HG02678 (cell line): ENCODE results near the gene POLE.
A peak's percentile ranks its signal among the peaks of the same experiment; 100 is the strongest.
"Not testable (repeated sequence)": the region's sequence is repeated elsewhere in the genome, so short reads cannot be mapped to it uniquely, and the experiment has no call there.

Experiments used
- ATAC-seq: cut with Tn5 transposase; IDR thresholded peaks from one replicate; pipeline ENCODE4 v1.9.1; 2021; ENCODE audit warnings: mild to moderate bottlenecking, moderate library complexity; ENCODE audit not compliant: unreplicated experiment

POLE gene

GRCh38 chr12:132601171-132601883 lies 85.8 kb downstream of the POLE start:
- ATAC-seq, result no peak

- peak; percentile 45 for ATAC-seq
Measured at GRCh38 chr12:132600048-132601032, 86.8 kb downstream of the POLE start.

- not testable (repeated sequence) for ATAC-seq
Measured at GRCh38 chr12:132599502-132599901, 87.6 kb downstream of the POLE start.

GRCh38 chr12:132597333-132598316 lies 89.5 kb downstream of the POLE start:
- no peak for ATAC-seq

DNA sequence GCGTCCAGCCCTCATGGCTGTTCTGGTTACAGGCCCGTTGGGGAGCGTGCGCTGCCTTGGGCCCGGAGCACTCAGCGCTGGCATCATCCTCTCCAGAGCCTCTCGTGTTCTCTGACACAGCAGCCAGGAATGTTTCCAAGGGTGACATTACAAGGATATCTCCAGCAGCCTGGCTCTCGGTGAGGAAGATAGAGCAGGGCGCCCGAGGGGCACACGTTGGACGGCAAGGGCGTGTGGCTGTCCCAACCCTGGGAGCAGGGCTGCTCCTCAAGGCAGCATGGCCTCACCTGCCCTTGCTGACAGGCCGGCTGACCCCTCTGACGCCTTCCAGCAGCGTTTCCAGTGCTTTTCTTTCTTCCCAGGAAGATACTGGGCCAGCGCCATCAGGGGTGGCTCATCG lies 91.1 kb downstream of the POLE start:
- no peak for ATAC-seq

DNA sequence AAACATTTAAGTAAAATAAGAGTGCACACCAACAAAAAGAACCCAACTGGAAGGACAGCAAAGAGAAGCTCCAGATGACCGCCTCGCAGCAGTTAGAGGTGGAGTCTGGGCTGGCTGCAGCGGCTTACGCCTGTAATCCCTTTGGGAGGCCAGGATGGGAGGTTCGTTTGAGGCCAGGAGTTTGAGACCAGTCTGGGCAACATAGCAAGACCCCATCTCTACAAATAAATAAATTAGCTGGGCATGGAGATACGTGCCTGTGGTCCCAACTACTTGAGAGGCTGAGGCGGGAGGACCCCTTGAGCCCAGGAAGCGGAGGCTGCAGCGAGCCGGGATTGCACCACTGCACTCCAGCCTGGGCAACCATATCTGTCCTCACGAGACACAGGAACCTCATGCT lies 92.0 kb downstream of the POLE start:
- no peak for ATAC-seq

GRCh38 chr12:132593938-132594358 lies 93.2 kb downstream of the POLE start:
- ATAC-seq, result peak; percentile 81

DNA sequence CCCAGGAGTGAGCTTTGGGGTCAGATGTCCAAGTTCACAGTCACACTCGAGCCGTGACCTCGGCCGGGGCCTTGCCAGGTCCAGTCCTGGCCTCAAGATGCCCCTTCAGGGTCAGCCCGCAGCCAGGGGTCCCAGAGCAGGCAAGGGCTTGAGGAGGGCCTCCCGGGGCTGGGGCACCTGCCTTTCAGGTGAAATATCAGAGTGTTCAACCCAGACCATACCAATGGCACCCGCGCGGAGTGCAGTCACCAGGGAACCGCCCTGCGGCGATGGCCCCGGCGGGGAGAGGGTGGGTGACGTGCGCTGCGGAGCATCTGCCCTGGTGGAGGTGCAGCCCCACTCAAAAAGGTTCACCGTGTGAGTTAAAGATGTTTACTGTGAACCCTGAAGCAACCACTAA lies 93.6 kb downstream of the POLE start:
- no peak for ATAC-seq

DNA sequence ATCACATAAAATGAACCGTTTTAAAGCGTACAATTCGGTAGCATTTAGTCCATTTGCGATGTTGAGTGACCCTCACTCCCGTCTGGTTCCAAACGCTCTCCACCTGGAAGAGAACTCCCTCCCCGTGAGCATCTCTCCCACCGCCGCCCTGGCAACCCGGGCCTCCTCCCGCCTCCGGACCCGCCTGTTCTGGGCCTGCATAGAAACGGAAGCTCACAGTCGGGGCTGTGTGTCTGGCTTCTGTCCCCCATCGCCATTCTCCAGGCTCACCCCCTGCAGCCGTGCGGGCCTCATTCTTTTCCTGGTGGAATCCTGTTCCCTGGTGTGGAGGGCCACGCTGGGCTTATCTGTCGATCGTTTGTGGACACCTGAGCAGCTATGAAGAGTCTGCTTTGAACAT lies 94.1 kb downstream of the POLE start:
- ATAC-seq, result no peak

DNA sequence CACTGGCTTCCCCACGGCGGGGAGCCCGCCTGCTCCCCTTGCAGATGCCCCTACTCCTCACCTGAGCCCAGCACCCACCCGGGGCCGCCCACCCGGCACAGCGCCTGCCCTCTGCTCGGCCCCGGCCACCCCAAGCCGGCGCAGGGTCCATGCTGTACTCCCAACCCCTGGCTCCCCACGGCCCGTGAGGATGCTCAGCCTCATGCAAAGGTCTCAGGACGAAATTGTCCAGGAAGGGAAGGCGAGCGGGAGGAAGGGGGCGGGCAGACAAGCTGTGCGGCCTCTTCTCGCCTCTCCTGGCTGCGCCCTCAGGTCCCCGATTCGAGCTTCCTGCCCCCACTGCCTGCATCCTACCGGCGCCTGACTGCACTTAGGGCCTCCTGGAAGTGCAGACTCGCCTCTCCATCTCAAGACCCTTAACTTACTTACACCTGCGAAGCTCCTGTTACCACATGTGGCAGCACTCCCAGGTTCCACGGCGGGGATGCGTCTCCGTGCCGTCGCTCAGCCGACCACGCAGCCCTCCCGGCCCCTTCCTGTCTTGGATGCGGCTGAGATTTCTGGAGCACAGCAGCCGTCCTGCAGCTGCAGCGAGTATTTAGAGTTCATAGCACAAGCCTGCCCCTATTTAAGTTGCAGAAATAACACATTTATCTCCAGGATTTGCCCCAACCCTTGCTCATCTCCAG lies 94.7 kb downstream of the POLE start:
- no peak for ATAC-seq

- ATAC-seq, result no peak
Measured at GRCh38 chr12:132591107-132591935, 95.8 kb downstream of the POLE start.

- ATAC-seq, result no peak
Measured at GRCh38 chr12:132588821-132589669, 98.1 kb downstream of the POLE start.

DNA sequence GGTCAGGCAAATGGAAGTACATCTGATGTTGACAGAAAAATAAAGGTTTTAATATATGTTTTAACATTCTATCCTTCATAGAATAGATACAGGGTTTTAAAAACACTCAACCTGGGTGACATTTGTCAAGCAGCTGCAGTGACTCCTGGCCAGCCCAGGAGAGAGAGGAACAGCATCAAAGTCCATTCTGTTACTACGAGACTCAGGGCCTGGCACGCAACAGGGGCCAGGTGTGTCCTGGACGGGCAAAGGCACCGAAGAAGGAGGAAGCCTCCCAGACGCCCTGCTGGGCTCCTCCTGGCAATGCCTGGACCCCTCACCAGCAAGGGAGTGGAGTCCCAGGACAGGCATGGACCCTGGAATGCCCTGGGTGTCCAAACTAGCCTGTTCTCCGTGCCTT lies 98.8 kb downstream of the POLE start:
- no peak for ATAC-seq

- no peak for ATAC-seq
Measured at GRCh38 chr12:132587781-132588180, 99.4 kb downstream of the POLE start.

DNA sequence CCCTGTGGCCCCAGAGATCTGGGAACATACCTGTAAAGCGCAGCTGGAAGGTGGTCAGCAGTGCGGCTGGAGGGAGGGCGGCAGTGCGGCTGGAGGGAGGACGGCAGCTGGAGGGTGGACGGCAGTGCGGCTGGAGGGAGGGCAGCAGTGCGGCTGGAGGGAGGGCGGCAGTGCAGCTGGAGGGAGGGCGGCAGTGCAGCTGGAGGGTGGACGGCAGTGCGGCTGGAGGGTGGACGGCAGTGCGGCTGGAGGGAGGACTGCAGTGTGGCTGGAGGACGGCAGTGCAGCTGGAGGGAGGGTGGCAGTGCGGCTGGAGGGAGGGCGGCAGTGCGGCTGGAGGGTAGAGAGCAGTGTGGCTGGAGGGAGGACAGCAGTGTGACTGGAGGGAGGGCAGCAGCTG lies 100.2 kb downstream of the POLE start:
- ATAC-seq, result no peak

DNA sequence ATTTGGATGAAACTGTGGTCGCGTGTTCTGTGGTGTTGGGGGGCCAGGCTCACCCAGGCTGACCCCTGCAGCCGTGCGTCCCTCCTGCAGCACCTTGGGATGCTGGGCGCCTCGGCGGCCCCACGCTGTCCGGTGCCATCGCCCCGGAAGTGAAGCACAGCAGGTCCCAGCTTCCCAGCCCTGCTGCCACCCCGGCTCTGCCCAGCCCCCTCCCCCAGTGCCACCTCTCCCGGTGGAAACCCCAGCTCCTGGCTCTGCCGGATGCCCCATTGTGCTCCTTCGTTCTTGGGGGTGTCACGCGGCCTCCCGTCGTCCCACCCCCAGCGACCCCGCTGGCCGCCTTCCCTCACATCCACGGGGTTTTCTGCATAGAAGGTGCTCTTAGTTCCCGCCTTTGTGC lies 102.0 kb downstream of the POLE start:
- ATAC-seq, result no peak

DNA sequence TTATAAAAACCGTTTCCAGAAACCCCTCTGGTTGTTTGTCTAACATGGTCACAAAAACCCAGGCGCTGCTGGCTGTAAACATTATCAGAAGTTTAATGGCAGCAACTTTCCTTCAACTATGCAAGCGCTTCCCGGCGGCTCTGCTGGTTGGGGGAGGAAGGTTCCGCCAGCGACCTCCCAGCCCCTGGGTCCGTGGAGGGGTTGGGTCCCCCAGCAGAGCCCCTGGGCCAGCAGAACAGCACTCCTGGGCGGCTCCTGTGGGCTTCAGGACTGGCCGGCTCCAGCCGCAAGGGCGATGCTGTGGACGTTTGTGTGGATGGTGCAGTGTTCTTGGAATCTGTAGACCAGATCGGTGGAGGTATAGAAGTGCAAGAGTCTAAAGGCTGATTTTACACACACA lies 102.7 kb downstream of the POLE start:
- no peak for ATAC-seq

- no peak for ATAC-seq
Measured at GRCh38 chr12:132583736-132584135, 103.4 kb downstream of the POLE start.

- ATAC-seq, result no peak
Measured at GRCh38 chr12:132583411-132583710, 103.8 kb downstream of the POLE start.
